Psoas muscle (tissue), 8 donors: ENCODE data around the gene MSANTD2. TPM values are rescaled to one million over a fixed set of nuclear protein-coding genes. Genes with fewer than 3 reads are reported as not detected.

Experiments used
- ATAC-seq, 4 donors: fragments of 200-7000 bp; cut with Tn5 transposase; one replicate each; pipeline ENCODE4 v1.9.1; 2020; ENCODE audit warnings: moderate library complexity in 3 of 4, mild to moderate bottlenecking in 2 of 4
- DNase-seq, 2 donors: peaks; one replicate each; pipeline ENCODE4 v3.0.0-alpha.2; 2020
- H3K27ac ChIP-seq: fragments of 200-600 bp; one replicate; pipeline ENCODE4 v1.8.0; 2022
- H3K27me3 ChIP-seq, 3 donors: fragments of 200-600 bp in 1 of 3; one replicate each; pipeline versions ENCODE4 v1.6.1 to v1.8.0; 2013 to 2022; ENCODE audit warnings: low read length in 2 of 3, mild to moderate bottlenecking in 2 of 3, moderate library complexity in 1 of 3; ENCODE audit not compliant: insufficient read depth in 3 of 3
- H3K36me3 ChIP-seq, 2 donors: fragments of 200-600 bp in 1 of 2; one replicate each; pipeline versions ENCODE4 v1.6.1 to v1.8.0; 2013 to 2022; ENCODE audit warnings: low read depth in 1 of 2, mild to moderate bottlenecking in 1 of 2, moderate library complexity in 1 of 2; ENCODE audit not compliant: insufficient read depth in 1 of 2
- H3K4me1 ChIP-seq: fragments of 200-600 bp; one replicate; pipeline ENCODE4 v1.8.0; 2022
- H3K4me3 ChIP-seq: fragments of 200-600 bp; one replicate; pipeline ENCODE4 v1.8.0; 2022; ENCODE audit warnings: mild to moderate bottlenecking
- H3K9me3 ChIP-seq: fragments of 200-600 bp; one replicate; pipeline ENCODE4 v1.8.0; 2022
- WGBS, 3 donors: extraction: QIAGEN DNeasy Blood & Tissue Kit; methylation state at CpG; one replicate each; pipeline versions ENCODE4 v1.1.6 to v1.1.7; 2013; 5-methylcytosine and 5-hydroxymethylcytosine counted together
- intact Hi-C, 2 donors: fragments of 100-400 bp; cut with DNase I; formaldehyde crosslinking; loops; one replicate each; pipeline versions ENCODE4 v1.11.0 to v1.14.2; 2022
- polyA plus RNA-seq, 3 donors: library from polyadenylated mRNA; stranded (reverse); fragments of 200-250 nt; gene quantifications; one replicate each; pipeline ENCODE4 v1.2.3, GENCODE V29; 2013
- total RNA-seq, 4 donors: library from RNA; stranded (reverse); fragmentation: NEBNext Ultra II Directional in 2 of 4; extraction: Animal tissue kit (Norgen Biotek cat#: 25700) in 2 of 4; gene quantifications; one replicate each; pipeline versions ENCODE4 v1.2.1 to v1.2.4, GENCODE V29; 2021 to 2023
- TF ChIP-seq, protein P1 (sequence below): fragments of 200-600 bp; IDR thresholded peaks from one replicate; pipeline ENCODE4 v1.8.0; 2022; ENCODE audit warnings: antibody characterized with exemption
- donor health status: healthy with polysubstance abuse.
- donor health status: DM: no; HTN: no; CAD: no; lungs with moderate emphysema.
- donor health status: Bipolar disorder and iron deficiency.
- donor health status: healthy.
- donor health status: DM: yes; HTN: yes; CAD: no.
- donor health status: DM: no; HTN: no; CAD: no.
- donor health status: DM: no; HTN: no; CAD: no.
- donor health status: DM: yes; HTN: yes; CAD: no.

MSANTD2 gene
- total and polyA plus RNA-seq, 7 donors, result 2.8 to 5.4 (median 4.0) TPM

DNA sequence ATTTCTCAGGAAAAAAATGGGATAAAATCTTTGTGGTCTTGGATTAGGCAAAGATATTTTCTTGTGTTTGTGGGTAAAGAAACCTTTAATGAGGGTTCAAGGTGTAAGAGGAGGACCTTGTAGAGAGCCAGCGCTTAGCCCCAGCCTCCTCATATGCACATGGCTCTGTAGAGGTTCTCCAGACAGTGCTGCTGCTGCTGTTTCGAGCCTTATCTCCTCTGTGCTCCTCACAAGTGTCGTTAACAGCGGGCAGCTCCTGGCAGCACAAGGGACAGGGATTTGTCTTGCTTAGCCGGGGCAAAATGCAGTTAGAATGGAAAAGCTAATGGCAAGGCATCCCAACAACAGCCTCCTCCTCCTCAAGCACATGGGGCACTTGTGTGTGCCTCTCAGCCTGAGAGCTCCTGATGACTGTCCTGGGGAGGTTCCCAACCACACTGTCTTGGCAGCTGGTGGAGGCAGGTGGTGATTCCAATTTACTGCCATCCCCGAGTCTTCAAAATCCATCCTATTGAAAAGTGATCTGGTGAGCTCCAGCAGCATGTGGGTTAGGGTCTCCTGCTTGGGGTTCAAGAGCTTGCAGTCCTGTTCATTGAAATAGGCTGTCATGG is 7.6 kb upstream of the MSANTD2 start:
- H3K27ac ChIP-seq, result no peak overlapping the region
- H3K27me3 ChIP-seq, result no peaks in the 10 kb centered on the region
- no peaks in the 10 kb centered on the region for H3K4me1 ChIP-seq
- TF ChIP-seq, protein P1, sequence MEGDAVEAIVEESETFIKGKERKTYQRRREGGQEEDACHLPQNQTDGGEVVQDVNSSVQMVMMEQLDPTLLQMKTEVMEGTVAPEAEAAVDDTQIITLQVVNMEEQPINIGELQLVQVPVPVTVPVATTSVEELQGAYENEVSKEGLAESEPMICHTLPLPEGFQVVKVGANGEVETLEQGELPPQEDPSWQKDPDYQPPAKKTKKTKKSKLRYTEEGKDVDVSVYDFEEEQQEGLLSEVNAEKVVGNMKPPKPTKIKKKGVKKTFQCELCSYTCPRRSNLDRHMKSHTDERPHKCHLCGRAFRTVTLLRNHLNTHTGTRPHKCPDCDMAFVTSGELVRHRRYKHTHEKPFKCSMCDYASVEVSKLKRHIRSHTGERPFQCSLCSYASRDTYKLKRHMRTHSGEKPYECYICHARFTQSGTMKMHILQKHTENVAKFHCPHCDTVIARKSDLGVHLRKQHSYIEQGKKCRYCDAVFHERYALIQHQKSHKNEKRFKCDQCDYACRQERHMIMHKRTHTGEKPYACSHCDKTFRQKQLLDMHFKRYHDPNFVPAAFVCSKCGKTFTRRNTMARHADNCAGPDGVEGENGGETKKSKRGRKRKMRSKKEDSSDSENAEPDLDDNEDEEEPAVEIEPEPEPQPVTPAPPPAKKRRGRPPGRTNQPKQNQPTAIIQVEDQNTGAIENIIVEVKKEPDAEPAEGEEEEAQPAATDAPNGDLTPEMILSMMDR, result no peak
- intact Hi-C loops, result no loop called here
- peaks cover 3 to 39% of the 10 kb centered on the region in 2 donors for H3K36me3 ChIP-seq
- ATAC-seq, result no peak
- no peaks in the 10 kb centered on the region for H3K9me3 ChIP-seq
- no peak for DNase-seq
- no peak overlapping the region for H3K4me3 ChIP-seq
- WGBS, 3 donors, result 78 to 86% (median 80%) methylated on average over 6 of the region's 6 CpGs

DNA sequence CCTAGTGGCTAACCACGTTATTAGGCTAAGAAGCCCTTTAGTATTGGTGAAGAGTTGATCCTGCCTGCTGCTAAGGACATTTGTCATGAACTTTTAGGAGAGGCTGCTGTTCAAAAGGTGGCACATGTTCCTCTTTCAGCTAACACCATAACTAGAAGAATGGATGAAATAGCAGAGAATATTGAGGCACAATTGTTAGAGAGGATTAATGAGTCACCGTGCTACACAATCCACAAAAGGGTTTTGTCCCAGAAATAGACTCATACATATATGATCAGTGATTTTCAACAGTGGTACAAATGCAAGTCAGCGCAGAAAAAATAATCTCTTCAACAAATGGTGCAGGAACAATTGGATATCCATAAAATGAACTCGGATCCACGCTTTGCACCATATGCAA is 7.0 kb upstream of the MSANTD2 start:
- TF ChIP-seq, protein P1, result no peak
- WGBS, 3 donors, result 94 to 97% (median 94%) methylated on average over 5 of the region's 5 CpGs
- Histone ChIP-seq H3K36me3 (peaks cover 3 to 42% of the 10 kb centered on the region in 2 donors), H3K27me3 (no peaks in the 10 kb centered on the region), H3K4me3 (no peak overlapping the region), H3K4me1 (no peaks in the 10 kb centered on the region), H3K27ac (no peak overlapping the region), H3K9me3 (no peaks in the 10 kb centered on the region)
- no peak for ATAC-seq
- DNase-seq, result no peak
- intact Hi-C loops, result no loop called here

DNA sequence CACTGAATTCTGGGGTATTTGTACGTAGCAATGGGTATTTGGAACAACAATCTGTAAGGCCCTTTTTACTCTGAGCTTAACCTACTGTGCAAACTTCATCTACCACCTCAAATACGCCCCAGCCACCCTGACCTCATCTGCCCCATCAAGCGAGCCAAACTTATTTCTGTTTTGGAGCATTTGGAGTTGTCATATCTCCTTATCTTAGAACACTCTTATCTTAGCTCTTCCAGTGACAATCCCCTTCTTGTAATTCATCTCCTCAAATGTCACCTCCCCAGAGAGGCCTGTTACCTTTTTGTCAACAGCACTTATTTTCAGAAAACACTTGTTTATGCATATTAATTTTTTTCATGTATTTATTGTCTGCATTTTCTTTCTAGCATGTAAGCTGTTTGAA is 4.7 kb upstream of the MSANTD2 start:
- intact Hi-C loops, result no loop called here
- no peak overlapping the region for H3K4me3 ChIP-seq
- H3K27me3 ChIP-seq, result no peaks in the 10 kb centered on the region
- H3K4me1 ChIP-seq, result peaks cover 10% of the 10 kb centered on the region
- no peak for DNase-seq
- no peaks in the 10 kb centered on the region for H3K9me3 ChIP-seq
- TF ChIP-seq, protein P1, result no peak
- H3K36me3 ChIP-seq, result peaks cover 3 to 42% of the 10 kb centered on the region in 2 donors
- WGBS, 3 donors, result 89 to 92% (median 89%) methylated on average over 3 of the region's 3 CpGs
- ATAC-seq, result no peak
- no peak overlapping the region for H3K27ac ChIP-seq

DNA sequence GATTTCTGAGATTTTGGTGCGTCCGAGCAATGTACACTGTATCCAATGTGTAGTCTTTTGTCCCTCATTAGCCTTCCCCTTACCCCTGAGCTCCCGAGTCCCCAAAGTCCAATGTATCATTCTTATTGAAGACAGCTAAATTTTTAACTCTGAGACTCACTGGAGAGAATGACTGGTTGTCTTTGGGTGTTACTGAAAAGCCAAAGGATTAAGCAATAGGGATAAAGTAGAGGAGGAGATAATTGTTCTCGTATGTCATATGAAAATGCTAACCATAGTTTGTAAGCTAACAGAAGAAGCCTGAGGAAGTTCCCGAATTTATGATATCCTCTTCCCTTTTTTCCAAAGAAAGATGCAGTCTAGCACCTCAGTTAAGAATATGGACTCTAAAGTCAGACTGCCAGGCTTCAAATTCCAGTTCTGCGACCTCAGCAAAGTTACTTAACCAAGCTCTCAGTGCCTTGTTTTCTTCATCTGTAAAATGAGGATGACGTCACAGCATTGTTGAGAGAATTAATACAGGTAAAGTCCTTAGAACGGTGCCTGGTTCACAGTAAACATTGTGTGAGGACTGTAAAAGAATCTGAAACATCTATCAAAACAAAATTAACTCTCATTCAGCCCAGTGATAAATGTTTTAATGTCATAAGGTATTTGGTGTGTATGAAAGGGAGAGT is 1.6 kb upstream of the MSANTD2 start:
- Histone ChIP-seq H3K27me3 (no peaks in the 10 kb centered on the region), H3K27ac (no peak overlapping the region), H3K4me1 (peaks cover 30% of the 10 kb centered on the region), H3K9me3 (no peaks in the 10 kb centered on the region), H3K36me3 (peaks cover 0 to 20% of the 10 kb centered on the region in 2 donors), H3K4me3 (peak overlapping the region; percentile 98)
- TF ChIP-seq, protein P1, result no peak
- ATAC-seq (no peak), DNase-seq (no peak)
- 75 to 78% (median 77%) methylated on average over 8 of the region's 8 CpGs for WGBS, 3 donors
- intact Hi-C loops, result no loop called here
